GM12878 (cell line): ENCODE results near the gene ABCA2.

ENCODE experiments used
- ZNF274 ChIP-seq: IDR thresholded peaks from one replicate; pipeline ENCODE4 v1.8.0; 2011; ENCODE audit not compliant: insufficient read length, insufficient read depth
- TF ChIP-seq, protein P1 (sequence below): IDR thresholded peaks from 2 replicates; pipeline ENCODE4 v1.6.1; 2011; ENCODE audit warnings: low read depth, low read length, improper control_type of control experiment, borderline replicate concordance

DNA sequence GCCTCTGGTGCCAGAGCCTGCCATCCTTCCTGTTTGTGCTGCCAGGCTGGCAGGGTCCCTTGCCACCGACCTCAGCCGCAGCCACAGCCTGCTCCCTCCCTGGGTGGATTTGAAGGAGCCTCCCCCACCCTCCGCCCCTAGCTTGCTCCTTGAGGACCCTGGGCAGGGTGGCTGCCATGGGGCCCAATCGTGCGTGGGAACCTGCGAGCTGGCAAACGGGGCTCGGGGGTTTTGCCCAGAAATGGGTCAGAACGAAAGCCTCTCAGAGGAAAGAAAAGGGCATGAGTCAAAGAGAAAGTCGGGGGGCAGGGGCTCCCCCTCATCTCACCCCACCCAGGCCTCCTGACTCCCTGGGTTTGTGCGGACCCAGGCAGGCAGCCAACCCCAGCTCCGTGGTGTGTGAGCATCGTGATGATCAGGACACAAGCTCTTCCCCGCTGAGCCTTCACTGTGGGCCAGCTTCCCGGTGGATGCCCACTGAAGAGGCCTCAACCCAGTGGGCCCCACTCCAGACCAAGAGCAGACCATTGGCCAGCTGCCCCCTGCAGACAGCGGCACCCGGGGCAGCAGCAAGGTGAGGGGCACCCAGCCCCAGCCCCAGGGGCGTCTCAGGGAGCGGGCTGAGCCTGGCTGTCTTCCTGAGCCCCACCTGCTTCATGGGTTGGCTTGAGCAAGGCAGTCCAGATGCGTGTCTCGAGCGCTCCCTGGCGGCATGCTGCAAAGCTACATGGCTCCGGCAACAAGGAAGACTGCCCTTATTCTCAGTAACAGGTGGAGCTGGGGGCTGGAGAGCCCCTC, 6.9 kb upstream of the ABCA2 start:
- TF ChIP-seq, protein P1, sequence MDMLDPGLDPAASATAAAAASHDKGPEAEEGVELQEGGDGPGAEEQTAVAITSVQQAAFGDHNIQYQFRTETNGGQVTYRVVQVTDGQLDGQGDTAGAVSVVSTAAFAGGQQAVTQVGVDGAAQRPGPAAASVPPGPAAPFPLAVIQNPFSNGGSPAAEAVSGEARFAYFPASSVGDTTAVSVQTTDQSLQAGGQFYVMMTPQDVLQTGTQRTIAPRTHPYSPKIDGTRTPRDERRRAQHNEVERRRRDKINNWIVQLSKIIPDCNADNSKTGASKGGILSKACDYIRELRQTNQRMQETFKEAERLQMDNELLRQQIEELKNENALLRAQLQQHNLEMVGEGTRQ: no peak
- TF ChIP-seq ZNF274: no peak
